Astrocyte of the spinal cord (primary cell): ENCODE data around the gene SERTM1.

Source experiments
- DNase-seq: peaks from one replicate; pipeline ENCODE4 v3.0.0; 2011; ENCODE audit warnings: low read depth, low spot score
- H3K4me3 ChIP-seq: 2 replicates; pipeline ENCODE4 v1.5.1; 2011; ENCODE audit warnings: low read depth, mild to moderate bottlenecking, low read length, moderate library complexity
- CTCF ChIP-seq: IDR thresholded peaks from 2 replicates; pipeline ENCODE4 v1.5.1; 2012; ENCODE audit warnings: low read depth, mild to moderate bottlenecking, low read length, inconsistent platforms
- in situ Hi-C: cut with HindIII; loops from 2 replicates; pipeline ENCODE4 v1.10.0; 2017; ENCODE audit warnings: low sequenced_read_pairs

Gene SERTM1

DNA sequence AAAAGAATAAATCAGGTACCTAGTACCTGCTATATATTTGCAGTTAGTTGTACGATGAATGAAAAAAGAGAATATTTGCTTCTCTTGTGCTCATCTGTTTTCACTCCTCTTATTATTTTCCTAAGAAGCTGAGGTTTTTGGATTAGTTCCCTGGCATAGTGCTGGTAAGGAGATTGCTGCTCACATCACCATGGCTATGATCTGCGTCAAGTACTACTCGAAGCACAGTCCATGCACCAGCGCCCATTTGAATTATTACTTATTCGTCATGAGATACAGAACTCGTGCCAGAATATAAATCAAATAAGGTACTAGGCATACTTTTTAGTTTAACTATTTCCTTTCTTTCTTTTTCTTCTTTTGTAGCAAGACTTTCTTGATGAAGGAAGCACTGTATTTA is 7.1 kb downstream of the SERTM1 start:
- no peak overlapping the region for H3K4me3 ChIP-seq
- DNase-seq = peak; percentile 56
- TF ChIP-seq CTCF = no peak
- in situ Hi-C loops = no loop called here

GRCh38 chr13:36681894-36682624 is 8.2 kb downstream of the SERTM1 start:
- DNase-seq = no peak
- in situ Hi-C loops = no loop called here

DNA sequence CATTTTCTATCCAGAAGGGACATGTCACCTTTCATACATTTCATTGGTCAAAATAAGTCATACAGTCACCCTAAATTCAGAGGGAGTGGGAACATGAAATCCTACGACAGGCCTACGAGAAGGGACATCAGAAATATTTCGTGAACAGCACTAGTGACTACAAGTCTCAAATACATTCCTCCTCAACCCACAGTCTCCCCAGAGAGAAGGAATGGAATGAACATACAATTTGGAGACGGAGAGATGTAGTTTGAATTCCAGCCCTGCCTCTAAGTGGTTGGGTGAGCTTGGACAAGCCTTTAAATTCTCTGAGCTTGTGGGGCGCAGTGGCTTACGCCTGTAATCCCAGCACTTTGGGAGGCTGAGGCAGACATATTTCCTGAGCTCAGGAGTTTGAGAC is 9.9 kb downstream of the SERTM1 start:
- no peak overlapping the region for H3K4me3 ChIP-seq
- DNase-seq = no peak
- TF ChIP-seq CTCF = no peak
- in situ Hi-C loops = no loop called here

More at GRCh38 chr13:36681894-36682624, 8.2 kb downstream of the SERTM1 start:
- no peak overlapping the region for H3K4me3 ChIP-seq
- no peak for TF ChIP-seq CTCF

DNA sequence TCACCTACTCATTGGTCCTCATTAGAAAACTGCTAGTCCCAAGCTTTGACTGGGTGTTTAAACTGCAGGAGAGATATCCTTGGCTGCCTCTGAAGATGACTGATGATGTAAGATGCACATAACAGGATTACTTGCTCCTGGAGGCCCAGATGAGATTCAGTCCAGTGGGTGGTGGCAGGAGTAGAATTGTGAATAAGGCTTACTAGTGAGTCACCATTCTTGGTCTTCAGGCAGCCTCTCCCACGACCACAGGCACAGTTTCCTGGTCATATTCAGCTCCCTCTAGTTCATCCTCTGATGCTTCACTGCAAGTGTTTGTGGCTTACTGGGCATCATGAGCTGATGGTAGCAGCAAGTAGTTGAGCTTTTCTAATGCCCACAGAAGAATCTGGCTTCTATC is 12.1 kb downstream of the SERTM1 start:
- peak; percentile 71 for DNase-seq
- TF ChIP-seq CTCF = no peak
- in situ Hi-C loops = no loop called here
- no peak overlapping the region for H3K4me3 ChIP-seq

DNA sequence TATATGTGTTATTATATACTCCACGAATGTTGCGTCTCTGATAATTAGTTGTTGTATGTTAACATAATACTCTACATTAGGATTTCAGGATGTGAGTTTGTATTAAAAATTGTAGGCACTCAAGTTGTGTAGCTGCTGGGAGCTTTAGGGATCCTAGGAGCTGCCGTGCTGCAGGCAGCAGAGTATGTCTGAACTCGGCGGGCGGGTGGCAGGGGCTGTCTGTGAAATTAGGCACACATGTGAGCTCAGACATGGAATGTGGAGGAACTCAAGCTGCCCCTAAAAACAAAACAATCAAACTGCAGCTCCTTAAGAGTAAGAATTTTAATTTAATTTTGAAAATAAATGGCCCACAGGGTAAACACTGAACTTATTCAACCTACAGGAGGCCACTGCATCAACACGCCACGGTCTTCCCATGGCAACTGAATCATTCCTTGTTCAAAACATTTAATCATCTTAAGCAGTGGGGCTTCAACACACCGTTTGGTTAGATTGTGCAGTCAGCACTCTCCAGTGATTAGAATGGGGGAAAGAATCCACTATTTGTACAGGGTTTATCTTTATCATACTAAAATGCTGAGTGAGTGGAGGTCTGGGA is 22.7 kb downstream of the SERTM1 start:
- in situ Hi-C loops = no loop called here
- H3K4me3 ChIP-seq = no peak overlapping the region
- DNase-seq = no peak
- TF ChIP-seq CTCF = no peak

DNA sequence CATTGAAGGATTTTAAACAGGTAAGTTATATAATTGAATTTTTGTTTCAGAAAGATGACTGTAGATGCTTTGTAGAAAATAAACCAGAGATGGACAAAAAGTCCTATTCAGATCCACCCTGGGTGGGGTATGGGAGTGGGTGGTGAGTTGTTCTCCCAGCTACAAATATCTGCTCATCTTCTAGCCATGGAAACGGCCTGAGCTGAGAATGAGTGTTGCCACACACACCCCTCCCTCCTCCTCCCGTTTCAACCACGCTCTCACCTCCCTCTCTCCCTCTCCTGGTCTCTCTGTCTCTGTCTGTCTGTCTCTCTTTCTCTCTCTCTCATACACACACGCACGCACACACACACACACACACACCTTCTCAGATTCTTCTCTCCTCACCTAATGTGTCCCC is 26.4 kb downstream of the SERTM1 start:
- TF ChIP-seq CTCF = no peak
- no peak overlapping the region for H3K4me3 ChIP-seq
- no peak for DNase-seq
- in situ Hi-C loops = no loop called here
